Pulmonary artery endothelial cell (primary cell): Measurements from ENCODE around the gene GPC6. TPM values are rescaled to one million over a fixed set of nuclear protein-coding genes. Genes with fewer than 3 reads are reported as not detected.
"Not testable (repeated sequence)": the region's sequence is repeated elsewhere in the genome, so short reads cannot be mapped to it uniquely, and the experiment has no call there.

Experiments used
- DNase-seq: peaks from one replicate; pipeline ENCODE4 v3.0.0-alpha.2; 2011; ENCODE audit warnings: low read depth, low spot score
- total RNA-seq: library from RNA; depleted of rRNA; stranded (reverse); fragments of >200 nt; gene quantifications from 2 replicates; pipeline ENCODE4 v1.2.3, GENCODE V29; 2014

The GPC6 gene
- total RNA-seq, 1 donor from 2014 or later: under 0.01 TPM

DNA sequence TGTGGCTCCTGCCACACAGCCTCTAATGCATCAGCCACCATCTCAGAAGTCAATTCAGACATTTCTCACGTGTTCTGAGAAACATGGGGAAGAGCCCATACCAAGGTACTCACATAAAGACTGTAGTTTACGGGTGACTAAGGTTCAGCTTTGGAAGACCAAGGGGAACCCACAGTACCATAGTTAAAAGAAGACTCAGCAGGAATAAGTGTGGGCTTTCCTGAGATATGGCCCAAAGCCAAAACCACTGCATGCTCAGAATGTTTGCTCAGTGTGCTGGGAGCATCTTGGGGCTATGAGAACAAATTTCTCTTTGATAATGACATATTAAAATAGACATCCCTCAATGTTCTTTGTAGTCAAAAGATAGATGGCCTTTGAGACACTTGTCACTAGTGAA lies 969.1 kb downstream of the GPC6 start:
- no peak for DNase-seq

DNA sequence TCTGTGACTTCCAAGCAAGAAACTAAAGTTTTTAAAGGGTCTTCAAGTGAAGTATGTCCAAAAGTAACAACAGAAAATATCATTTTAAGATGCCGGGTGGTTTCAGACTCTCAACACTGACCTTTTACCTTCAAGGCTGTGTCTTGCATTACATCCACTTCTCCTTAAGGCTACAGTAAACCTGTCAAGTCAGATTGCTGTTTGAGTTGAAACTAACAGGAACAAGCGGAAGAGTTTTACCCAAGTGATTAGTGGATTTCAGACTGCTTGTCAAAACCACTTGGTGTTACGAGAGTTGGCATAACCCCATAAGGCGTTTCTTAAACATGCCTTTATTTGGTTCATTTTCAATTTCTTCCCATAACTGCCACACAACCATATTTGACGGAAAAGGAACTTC lies 969.8 kb downstream of the GPC6 start:
- DNase-seq: no peak

DNA sequence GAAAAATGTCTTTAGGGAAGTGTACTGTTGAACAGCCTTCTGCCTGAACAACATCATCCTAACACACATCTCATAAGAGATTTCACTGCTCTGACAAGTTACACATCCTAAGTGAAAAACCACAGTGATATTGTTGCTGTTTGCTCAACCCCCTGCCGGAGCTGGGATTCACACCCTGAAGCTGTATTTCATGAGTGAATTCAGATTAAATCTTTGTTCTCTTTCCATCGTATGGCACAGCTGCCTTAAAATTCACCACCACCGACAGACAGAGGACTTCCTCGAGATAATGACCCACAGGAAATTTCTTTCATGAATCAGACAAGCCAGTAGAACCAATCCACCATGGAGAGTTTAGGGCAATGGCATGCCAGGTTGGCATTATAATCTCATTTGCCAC lies 972.1 kb downstream of the GPC6 start:
- DNase-seq: no peak

DNA sequence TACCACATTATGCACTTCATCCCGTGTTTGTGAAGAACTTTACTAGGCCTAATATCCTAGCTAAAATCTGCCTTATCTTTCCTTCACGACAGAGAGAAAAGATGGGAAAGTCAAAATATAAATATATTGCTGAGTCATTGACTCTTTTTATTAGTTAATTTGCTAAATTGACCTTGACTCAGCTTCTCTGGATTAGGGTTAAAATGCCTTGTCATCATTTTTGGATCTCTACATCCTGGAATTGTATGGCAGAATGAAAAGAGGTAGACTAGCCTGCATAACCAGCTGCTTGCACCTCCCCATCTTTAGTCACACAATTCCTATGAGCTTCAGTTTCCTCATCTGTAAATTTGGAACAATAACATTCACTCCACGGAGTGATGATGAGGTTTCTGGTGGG lies 972.5 kb downstream of the GPC6 start:
- no peak for DNase-seq

DNA sequence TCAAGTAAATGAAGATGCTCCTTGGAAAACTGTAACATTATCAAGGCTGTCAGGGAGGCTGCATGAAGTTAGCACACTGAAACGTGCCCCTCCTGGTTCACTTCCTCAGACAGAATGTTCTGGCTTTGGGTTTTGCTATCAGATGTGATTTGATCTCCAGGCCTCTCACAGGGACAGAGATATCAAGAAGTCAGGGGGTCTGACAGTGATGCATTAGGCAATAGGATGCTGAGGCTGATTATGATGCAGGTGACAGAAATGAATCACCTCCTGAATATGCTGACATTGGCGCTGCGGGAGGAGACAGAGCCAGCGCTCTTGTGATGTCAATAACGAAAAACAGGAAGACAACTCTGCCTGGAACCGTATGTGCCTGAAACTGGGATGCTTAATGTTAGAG lies 974.4 kb downstream of the GPC6 start:
- DNase-seq: no peak

GRCh38 chr13:94204163-94204562 lies 977.6 kb downstream of the GPC6 start:
- DNase-seq: no peak

DNA sequence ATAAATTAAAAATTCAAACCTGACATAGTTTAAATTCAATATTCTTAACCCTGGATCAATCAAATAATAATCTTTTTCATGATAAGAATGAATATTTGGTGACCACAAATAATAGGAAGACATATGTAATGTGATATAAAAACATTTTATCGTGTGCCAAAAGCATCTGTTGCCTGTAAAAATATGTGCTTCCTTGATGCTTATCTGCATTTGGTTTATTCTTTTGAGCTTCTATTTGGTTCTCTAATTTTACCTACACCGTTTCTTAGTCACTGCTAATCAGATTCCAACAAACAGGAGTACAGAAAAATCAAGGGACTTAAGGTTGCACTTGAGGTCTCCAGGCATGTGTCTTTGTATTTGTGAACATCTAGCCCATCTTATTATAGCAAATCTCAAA lies 978.3 kb downstream of the GPC6 start:
- no peak for DNase-seq

DNA sequence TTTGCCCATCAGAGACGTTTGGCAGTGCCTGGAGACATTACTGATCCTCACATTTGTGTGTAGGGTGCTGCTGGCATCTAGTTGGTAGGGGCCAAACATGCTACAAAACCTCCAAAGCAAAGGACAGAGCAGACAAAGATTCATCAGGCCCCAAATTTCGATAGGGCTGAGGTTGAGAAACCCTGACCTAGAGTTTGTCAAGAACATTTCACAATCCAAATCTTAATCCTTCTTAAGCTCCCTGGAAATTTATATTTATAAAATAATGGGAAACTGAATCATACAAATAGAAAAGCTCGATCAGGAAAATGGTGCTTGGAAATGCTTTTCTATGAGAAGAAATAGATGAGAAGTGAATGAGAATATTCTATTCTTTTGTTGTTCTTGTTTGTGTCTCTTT lies 979.3 kb downstream of the GPC6 start:
- no peak for DNase-seq

DNA sequence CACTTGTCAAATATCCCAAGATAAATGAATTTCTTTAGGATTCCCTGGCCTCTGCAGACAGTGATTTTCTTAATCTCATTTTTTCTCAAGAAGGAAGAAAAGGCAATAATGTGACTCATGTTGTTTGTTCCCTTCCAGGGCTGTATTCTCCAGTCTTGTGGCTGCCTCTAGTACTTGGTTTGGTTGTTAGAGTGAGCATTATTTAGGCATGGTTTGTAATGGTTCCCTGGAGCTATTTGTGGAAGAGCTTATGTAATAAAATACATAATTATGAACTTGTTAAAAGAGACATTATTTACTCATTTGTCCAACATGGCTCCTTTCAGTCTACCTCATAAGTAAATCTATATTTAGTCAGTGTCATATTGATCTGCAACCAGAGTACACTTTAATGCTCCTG lies 982.5 kb downstream of the GPC6 start:
- no peak for DNase-seq

- DNase-seq: not testable (repeated sequence)
These were observed 983.3 kb downstream of the GPC6 start for GRCh38 chr13:94209913-94210312.

DNA sequence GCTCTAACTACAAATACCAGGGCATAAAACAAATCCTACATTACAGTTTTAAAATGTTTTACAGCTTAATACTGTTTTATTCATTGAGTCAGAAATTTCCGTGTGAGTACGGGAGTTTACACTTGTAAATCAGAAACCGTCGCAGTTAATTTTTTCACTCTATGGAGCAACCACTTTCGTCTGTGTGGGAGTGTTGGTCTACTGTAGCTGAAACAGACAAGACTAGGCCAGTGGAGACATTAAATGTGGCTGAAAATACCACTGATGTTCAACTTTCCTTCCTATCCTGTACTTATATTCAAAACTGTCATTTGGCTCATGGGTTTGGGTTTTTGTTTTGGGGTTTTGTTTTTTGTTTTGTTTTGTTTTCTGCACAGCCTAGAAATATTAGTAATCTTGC lies 984.2 kb downstream of the GPC6 start:
- no peak for DNase-seq

DNA sequence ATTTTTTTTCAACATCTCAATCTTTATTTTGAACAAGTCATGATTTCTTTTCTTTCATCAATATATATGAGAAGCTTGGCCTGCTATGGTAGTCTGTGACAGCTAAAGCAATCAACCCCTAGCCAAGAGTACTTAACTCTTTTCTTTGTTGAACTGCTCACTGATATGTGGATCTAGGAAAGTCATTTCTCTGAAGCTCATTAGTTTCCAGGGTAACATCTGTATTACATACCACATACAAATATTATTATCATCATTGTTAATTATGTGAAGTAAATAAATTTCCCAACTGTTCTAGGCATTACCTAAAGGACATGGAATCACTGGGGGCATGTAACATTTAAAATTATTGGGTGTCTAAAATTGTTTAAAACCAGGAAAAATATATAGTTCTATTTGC lies 985.6 kb downstream of the GPC6 start:
- DNase-seq: no peak

- DNase-seq: no peak
These were observed 987.5 kb downstream of the GPC6 start for GRCh38 chr13:94214121-94214520.

DNA sequence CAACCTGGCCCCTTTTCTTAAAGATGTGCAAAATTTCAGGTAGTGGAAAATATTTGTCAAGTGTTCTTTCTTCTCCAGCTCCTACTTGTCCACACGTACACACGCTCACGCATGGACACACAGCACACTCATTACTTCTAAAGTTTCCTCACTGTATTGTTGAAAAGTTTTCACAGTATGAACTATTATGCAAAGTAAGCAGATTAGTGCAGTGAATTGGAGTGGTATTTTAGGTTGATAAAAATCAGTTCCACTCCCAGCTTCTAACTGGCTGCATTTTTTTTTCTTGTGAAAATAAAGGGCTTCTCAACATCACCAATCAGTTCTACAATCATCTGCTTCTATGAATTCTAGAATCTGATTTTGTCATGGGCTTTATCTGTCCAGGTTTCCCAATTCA lies 988.4 kb downstream of the GPC6 start:
- DNase-seq: no peak

- DNase-seq: no peak
These were observed 989.9 kb downstream of the GPC6 start for GRCh38 chr13:94216476-94216875.

GRCh38 chr13:94217370-94217769 lies 990.8 kb downstream of the GPC6 start:
- DNase-seq: no peak

DNA sequence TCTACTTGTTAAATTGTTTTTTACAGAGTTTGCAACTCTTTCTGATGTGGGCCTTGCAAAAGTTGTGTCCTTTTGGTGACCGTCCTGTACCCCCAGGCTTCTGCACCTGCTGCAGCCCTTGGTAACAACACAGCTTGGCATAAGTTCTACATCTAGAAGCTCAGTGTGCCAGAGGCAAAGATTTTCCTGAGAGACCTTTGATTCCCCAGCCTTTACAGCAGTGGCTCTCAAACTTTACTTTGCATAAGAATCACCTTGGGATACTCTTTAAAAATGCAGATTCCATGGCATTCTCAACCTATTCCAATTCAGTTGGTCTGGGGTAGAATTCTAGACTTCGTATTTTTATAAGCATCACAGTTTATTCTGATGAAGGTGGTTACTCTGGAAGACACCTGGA lies 991.9 kb downstream of the GPC6 start:
- DNase-seq: no peak

DNA sequence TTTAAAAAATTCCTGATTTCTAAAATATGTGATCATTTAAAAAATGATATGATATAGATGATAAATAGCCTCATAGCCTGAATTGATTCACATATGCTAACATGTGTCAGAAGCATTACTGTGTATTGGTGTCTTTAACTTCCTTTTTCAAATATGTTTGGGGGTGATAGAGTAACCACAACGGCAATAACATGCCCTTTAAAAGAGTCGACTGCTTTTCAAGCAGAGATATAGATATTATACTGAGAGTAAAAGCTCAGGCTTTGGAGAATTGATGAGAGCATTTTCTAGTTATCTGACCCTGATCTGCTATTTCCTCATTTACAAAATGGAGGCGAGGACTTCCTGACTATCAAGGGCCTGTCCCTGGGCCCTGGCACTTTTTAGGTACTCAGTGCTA lies 992.3 kb downstream of the GPC6 start:
- DNase-seq: no peak

GRCh38 chr13:94224670-94225069 lies 998.1 kb downstream of the GPC6 start:
- DNase-seq: no peak

DNA sequence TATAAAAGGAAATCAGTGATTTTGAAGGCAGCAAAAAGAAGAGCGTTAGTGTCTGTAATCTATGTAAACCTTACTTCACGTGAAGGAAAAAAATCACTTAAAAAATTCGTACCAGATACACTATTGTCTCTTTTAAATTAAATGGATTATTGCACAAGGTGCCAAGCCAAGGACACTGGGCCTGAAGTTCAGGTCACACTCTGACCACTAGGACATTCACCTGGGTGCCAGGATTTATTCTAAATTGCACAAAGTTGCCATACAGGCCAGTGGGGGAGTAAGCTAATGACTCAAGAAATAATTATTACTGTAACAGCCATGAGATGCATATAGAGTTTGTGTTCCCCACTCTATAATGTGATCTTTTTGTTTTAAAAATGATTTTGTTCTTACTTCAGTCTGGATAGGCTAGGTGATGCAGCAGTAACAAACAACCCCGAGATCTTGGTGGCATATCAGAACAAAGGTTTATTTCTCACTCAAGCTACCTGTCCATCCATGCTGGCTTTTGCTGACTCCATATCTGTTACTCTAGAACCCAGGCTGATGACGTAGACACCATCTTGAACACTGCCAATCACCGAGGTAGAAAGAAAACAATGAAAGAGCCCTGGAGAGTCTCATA lies 1000.8 kb downstream of the GPC6 start:
- no peak for DNase-seq

DNA sequence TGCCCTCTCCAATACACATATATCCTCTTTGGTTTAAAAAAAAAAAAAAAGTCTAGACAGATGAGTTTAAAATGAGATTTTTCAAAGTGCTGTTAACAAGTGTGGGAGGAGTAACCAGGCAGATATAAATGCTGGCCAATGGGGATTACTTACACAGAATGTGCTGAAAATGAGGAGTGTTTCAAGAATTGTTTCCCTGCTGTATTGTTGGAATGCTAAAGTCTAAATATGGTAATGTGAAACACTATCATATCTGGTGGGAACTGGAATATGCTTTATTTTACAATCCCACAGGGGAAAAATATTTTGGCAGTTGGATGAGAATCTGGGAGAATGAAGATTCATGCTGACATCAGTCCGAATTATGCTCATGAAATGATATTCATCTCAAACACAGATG lies 1002.2 kb downstream of the GPC6 start:
- DNase-seq: no peak

- no peak for DNase-seq
These were observed 1005.7 kb downstream of the GPC6 start for GRCh38 chr13:94232161-94232950.

DNA sequence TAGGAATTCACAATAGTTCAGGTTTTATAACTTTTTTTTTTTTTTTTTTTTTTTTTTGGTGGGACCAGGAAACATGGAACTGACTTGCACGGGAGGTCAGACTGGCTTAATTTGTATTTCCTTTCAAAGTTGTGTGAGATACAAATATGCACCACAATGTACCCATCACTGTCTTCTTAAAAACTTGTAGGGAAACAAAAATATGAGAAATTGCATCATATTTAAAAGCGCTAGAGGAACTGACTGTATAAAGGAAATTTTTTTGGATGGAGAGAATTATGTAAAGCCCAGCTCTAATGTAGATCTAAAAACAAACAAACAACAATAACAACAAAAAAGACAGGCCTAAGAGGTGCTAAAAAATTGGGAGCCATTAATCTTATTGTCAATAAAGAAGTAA lies 1006.3 kb downstream of the GPC6 start:
- DNase-seq: no peak
